Measurements from ENCODE around the gene ARHGDIA. TPM values are rescaled to one million over a fixed set of nuclear protein-coding genes. Genes with fewer than 3 reads are reported as not detected.

ARHGDIA gene
- total and polyA plus RNA-seq, 2 of the 8 experiments (the other 6 are each of a cell fraction or from before 2014, with no cell fraction given): 62.4 to 217 TPM

DNA sequence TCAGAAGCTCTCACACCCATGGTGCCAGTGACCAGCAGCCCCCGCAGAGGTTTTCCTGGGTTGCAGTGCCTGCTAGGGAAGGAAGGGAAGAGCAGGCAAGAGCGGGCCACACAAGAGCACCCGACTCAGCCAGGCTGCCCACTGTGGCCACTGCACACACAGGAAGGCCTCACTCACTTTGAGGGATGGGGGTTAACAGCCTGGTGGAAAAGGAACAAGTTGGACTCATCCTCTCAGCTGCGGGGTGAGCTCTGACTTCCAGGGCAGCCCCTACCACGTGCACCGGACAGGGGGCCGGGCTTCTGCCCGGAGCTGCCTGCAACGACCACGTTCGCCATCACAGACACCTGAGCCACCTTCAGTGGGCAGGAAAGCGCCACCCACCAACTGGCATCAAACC is 18.9 kb downstream of the ARHGDIA start (continued):
- TF ChIP-seq, protein P1, sequence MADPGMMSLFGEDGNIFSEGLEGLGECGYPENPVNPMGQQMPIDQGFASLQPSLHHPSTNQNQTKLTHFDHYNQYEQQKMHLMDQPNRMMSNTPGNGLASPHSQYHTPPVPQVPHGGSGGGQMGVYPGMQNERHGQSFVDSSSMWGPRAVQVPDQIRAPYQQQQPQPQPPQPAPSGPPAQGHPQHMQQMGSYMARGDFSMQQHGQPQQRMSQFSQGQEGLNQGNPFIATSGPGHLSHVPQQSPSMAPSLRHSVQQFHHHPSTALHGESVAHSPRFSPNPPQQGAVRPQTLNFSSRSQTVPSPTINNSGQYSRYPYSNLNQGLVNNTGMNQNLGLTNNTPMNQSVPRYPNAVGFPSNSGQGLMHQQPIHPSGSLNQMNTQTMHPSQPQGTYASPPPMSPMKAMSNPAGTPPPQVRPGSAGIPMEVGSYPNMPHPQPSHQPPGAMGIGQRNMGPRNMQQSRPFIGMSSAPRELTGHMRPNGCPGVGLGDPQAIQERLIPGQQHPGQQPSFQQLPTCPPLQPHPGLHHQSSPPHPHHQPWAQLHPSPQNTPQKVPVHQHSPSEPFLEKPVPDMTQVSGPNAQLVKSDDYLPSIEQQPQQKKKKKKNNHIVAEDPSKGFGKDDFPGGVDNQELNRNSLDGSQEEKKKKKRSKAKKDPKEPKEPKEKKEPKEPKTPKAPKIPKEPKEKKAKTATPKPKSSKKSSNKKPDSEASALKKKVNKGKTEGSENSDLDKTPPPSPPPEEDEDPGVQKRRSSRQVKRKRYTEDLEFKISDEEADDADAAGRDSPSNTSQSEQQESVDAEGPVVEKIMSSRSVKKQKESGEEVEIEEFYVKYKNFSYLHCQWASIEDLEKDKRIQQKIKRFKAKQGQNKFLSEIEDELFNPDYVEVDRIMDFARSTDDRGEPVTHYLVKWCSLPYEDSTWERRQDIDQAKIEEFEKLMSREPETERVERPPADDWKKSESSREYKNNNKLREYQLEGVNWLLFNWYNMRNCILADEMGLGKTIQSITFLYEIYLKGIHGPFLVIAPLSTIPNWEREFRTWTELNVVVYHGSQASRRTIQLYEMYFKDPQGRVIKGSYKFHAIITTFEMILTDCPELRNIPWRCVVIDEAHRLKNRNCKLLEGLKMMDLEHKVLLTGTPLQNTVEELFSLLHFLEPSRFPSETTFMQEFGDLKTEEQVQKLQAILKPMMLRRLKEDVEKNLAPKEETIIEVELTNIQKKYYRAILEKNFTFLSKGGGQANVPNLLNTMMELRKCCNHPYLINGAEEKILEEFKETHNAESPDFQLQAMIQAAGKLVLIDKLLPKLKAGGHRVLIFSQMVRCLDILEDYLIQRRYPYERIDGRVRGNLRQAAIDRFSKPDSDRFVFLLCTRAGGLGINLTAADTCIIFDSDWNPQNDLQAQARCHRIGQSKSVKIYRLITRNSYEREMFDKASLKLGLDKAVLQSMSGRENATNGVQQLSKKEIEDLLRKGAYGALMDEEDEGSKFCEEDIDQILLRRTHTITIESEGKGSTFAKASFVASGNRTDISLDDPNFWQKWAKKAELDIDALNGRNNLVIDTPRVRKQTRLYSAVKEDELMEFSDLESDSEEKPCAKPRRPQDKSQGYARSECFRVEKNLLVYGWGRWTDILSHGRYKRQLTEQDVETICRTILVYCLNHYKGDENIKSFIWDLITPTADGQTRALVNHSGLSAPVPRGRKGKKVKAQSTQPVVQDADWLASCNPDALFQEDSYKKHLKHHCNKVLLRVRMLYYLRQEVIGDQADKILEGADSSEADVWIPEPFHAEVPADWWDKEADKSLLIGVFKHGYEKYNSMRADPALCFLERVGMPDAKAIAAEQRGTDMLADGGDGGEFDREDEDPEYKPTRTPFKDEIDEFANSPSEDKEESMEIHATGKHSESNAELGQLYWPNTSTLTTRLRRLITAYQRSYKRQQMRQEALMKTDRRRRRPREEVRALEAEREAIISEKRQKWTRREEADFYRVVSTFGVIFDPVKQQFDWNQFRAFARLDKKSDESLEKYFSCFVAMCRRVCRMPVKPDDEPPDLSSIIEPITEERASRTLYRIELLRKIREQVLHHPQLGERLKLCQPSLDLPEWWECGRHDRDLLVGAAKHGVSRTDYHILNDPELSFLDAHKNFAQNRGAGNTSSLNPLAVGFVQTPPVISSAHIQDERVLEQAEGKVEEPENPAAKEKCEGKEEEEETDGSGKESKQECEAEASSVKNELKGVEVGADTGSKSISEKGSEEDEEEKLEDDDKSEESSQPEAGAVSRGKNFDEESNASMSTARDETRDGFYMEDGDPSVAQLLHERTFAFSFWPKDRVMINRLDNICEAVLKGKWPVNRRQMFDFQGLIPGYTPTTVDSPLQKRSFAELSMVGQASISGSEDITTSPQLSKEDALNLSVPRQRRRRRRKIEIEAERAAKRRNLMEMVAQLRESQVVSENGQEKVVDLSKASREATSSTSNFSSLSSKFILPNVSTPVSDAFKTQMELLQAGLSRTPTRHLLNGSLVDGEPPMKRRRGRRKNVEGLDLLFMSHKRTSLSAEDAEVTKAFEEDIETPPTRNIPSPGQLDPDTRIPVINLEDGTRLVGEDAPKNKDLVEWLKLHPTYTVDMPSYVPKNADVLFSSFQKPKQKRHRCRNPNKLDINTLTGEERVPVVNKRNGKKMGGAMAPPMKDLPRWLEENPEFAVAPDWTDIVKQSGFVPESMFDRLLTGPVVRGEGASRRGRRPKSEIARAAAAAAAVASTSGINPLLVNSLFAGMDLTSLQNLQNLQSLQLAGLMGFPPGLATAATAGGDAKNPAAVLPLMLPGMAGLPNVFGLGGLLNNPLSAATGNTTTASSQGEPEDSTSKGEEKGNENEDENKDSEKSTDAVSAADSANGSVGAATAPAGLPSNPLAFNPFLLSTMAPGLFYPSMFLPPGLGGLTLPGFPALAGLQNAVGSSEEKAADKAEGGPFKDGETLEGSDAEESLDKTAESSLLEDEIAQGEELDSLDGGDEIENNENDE (IDR thresholded peaks at IDR 0.05; ENCODE audit: insufficient replicate concordance, low read length): no peak
- TF ChIP-seq GTF2F1 (IDR thresholded peaks at IDR 0.05; ENCODE audit: borderline replicate concordance, low read depth, low read length) (no peak), YY1 (IDR thresholded peaks at IDR 0.05; ENCODE audit: low read depth, low read length) (no peak), CBX8 (IDR thresholded peaks at IDR 0.05; ENCODE audit: borderline replicate concordance, low read depth, low read length) (no peak), SIRT6 (IDR thresholded peaks at IDR 0.05; ENCODE audit: low read length) (no peak), RBBP5 (IDR thresholded peaks at IDR 0.05; ENCODE audit: borderline replicate concordance, low read depth, low read length) (no peak), EZH2 (IDR thresholded peaks at IDR 0.05; ENCODE audit: low read depth, low read length, severe bottlenecking) (no peak), NRF1 (IDR thresholded peaks at IDR 0.05; ENCODE audit: low read depth, low read length) (no peak), MAFK (IDR thresholded peaks at IDR 0.05; ENCODE audit: low read depth, low read length) (no peak), SRF (IDR thresholded peaks at IDR 0.05; ENCODE audit: low read depth, low read length) (no peak), CHD2 (IDR thresholded peaks at IDR 0.05; ENCODE audit: low read length) (no peak)
